Activated CD4-positive, CD25-positive, alpha-beta regulatory T cell (primary cell): Measurements from ENCODE around the gene ILKAP.

Experiments used
- DNase-seq, 4 experiments: peaks; one replicate each; lab custom pipeline; 2025; lab: John Stamatoyannopoulos, UW

ILKAP gene

GRCh38 chr2:238150686-238151085, 52.8 kb downstream of the ILKAP start:
- DNase-seq = no peak

GRCh38 chr2:238149841-238150572, 53.5 kb downstream of the ILKAP start:
- DNase-seq = no peak

GRCh38 chr2:238148981-238149380, 54.5 kb downstream of the ILKAP start:
- no peak for DNase-seq

GRCh38 chr2:238146884-238147544, 56.5 kb downstream of the ILKAP start:
- no peak for DNase-seq

GRCh38 chr2:238145851-238146250, 57.6 kb downstream of the ILKAP start:
- DNase-seq = no peak

- no peak for DNase-seq
Observed at GRCh38 chr2:238145046-238145445, 58.4 kb downstream of the ILKAP start.

GRCh38 chr2:238144262-238144661, 59.2 kb downstream of the ILKAP start:
- DNase-seq = no peak

- no peak for DNase-seq
Observed at GRCh38 chr2:238143239-238143951, 60.1 kb downstream of the ILKAP start.

- DNase-seq = no peak
Observed at GRCh38 chr2:238142382-238143205, 60.9 kb downstream of the ILKAP start.

GRCh38 chr2:238141541-238142318, 61.8 kb downstream of the ILKAP start:
- no peak for DNase-seq

GRCh38 chr2:238140721-238141540, 62.6 kb downstream of the ILKAP start:
- DNase-seq = no peak

- no peak for DNase-seq
Observed at GRCh38 chr2:238140040-238140439, 63.5 kb downstream of the ILKAP start.

- DNase-seq = no peak
Observed at GRCh38 chr2:238139196-238140039, 64.1 kb downstream of the ILKAP start.

GRCh38 chr2:238138331-238139195, 64.9 kb downstream of the ILKAP start, which contains the start of gene KLHL30:
KLHL30 (plus strand) TSS chr2:238138668; CDS start chr2:238140755, 2,087 bp downstream.
- DNase-seq = no peak

GRCh38 chr2:238137885-238138284, 65.6 kb downstream of the ILKAP start:
- no peak for DNase-seq

GRCh38 chr2:238136820-238137537, 66.5 kb downstream of the ILKAP start:
- no peak for DNase-seq

- DNase-seq = no peak
Observed at GRCh38 chr2:238135601-238136150, 67.8 kb downstream of the ILKAP start.
